NCI-H345 treated with DMSO at 0.1 percent for 48 hours (cell line): ENCODE measurements around the gene FYN.
"Not testable (repeated sequence)": the region's sequence is repeated elsewhere in the genome, so short reads cannot be mapped to it uniquely, and the experiment has no call there.

Source experiments
- DNase-seq: peaks from one replicate; lab custom pipeline; 2025; ENCODE audit not compliant: unreplicated experiment; lab: John Stamatoyannopoulos, UW

The FYN gene

DNA sequence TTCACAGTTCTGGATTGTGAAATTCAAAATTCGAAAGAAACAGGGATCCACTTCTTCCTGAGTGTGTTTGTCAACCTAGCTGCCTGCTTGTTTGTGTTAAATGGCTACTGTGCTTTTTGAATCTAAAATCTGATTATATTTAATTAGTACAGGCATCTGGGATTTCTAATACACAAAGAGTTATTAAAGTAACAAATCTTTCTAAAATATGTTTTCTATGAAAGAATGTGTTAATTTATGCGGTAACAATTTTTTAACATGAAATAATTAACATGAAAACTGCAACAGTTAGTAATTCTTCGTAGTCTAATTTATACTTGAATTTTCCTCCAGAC lies 186.4 kb downstream of the FYN start:
- no peak for DNase-seq

DNA sequence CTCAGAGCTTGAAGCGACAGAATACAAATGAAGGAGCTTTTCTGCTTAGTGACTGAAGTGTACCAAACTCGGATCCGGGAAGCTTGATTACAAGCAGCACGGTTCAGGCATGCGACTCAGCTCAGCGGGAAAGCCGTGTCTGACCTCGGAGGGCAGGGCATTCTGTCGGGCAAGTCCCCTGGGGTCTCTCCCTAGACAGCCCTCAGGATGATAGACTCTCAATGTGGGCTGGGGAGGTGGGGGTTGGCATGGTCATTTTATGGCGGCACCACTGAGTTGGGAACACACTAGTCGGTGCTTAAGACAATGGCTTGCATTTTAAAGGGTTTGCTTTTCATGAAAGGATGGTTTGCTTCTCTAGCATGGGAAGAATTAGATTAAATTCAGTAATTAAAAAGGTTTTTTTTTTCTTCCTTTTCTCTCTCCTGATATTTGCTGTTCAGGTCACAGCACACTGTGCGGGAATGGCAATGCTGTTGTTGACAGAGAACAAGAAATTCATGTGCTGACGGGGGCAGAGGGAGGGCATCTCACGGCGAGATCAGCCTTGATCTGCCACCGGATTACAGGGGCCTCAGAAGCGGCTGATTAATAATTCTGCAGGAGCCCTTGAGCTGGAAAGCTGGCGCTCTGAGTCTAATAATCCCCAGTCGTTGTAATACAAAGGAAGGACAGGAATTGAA lies 186.9 kb downstream of the FYN start:
- DNase-seq: no peak

DNA sequence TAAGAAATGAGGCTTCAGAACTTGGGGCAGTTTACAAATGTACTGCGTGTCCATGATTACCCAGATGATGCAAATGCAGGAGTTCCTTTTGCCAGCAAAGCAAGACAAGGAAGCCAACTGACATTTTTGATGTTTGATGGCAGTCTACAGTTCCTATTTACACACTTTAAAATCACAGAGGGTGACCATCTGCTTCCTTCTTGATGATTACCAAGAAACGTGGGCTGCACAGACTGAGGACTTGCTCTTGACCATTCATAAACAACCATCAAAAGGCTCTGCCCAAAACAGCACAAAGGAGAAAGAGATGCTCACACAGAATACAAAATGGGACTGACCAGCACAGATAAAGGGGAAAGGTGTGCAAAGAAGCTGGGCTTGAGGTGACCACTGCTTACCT lies 187.7 kb downstream of the FYN start:
- DNase-seq: no peak

DNA sequence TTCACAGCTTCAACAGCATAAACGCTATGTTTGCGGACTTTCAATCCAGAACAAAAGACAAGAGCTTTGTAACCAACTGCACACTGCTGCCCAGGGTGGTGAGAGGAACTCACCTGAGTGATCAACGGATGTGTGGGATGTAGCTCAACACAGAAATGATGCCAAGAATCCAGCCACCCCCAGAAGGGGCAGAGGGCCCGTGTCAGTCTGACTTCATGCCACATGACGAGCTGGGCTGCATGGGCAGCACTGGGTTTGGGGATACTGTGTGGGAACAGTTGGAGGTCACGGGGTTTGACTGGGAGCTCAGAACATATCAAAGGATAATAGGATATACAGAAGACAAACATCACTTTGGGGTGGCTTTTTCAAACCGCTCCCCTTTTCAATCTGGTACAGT lies 188.2 kb downstream of the FYN start:
- DNase-seq: no peak

DNA sequence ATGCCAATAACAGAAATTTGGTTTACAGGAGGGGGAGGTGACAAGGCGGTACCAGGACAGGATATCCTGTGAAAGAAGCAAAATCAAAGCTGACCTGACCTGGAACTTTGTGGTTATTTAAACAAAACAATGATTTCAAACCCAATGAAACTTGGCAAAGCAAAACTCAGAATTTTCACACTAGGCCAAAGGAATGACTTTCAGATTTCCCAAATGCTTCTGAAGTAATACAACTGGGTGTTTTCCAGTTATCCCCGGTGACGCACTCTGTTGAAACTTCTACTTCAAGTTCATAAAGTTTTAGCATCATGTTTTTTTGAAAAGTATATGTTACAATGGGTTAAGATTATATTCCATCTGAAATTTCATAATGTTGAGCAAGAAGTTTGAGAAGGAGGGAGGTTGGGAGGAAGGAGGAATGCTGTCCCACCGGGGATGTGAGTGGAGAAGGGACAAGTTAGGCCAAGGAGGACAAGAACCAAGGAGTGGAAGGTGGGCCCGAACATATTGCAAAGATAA lies 189.4 kb downstream of the FYN start:
- DNase-seq: no peak

DNA sequence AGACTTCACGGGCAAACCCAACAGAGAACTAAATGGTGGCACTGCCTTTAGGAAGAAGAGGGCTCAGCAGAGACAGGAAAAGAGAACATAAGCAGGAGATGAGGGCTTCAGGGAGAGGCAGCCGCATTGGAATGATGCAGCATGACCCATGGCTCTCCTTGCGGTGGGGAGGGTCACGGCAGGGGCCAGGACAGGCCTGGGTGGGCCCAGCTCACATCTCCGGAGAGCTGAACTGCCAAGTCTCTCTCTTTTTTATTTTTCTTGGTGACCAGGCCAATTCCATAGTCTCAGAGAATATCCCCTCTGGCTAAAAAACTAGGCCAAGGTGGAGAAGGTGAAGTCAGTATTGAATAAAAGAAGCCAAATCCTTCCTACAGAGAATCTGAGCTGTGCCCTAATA lies 190.1 kb downstream of the FYN start:
- no peak for DNase-seq

DNA sequence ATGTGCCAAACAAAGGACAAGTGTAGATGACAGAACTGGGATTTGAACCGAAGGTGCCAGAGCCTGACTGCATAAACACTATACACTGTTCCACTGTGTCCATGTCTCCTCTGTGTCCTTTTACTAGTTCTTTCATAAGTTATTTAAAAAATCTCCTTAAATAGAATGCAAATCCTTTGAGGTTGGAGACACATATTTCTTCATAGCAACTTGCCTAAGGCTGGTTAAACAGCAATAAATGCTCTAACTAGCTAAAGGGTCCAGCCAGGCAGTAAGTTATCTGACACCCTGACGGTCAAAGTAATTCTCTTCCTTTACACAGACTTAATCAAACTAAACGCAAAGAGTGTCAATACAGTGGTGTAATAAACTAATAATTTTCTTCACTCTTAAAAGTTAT lies 191.4 kb downstream of the FYN start:
- no peak for DNase-seq

DNA sequence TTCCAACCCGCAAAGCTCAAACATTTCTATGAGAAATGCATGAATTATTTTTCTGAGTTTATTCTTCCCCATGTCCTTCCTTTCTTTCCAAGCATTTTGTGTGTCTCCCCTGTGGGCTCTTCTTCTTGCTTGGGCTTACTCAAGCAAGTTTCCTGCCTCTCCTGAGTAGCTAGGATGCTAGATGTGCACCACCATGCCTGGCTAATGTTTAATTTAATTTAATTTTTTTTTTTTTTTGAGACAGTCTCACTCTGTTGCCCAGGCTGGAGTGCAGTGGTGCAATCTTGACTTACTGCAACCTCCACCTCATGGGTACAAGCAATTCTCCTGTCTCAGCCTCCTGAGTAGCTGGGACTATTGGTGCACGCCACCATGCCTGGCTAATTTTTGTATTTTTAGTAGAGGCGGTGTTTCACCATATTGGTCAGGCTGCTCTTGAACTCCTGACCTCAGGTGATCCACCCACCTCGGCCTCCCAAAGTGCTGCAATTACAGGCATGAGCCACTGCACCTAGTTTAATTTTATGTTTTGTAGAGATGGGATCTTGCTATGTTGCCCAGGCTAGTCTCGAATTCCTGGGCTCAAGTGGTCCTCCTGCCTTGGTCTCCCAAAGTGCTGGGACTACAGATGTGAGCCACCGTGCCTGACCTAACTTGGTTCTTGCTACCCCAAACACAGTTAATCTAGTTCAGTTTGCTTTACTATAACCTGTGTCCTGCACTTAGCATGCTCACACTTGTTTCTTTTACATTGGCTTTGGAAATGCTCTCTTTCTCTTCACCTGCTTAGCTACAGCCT lies 192.2 kb downstream of the FYN start:
- DNase-seq: not testable (repeated sequence)

DNA sequence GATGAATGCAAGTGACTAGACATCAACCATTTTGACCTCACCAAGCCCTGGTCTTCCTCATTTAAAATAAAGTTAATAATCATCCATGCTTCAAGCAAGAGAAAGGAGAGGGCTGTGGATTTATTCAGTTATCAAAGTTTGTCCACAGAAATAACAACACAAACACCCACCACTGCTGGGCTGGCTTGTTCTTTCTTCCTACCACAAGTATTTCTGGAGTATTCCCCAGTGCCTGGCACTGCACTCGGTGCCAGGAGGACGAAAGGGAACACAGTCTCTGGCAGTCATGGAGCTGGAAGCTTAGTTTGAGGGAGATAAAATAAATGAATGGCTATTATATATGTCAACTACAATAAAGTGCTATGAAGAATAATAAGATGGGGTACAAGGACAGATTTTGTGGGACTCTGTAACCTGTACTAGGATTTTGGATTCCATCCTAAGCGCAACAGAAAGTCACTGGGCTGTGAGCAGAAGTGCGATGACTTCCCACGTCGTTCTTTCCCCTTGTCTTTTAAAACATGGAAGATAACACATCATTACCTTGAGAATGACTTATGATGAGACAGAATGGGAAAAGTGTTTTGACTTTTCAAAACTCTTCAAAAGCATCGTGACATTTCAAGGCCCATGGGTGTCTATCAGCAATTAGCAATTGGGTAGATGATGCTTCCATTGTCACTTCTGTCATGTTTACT lies 193.1 kb downstream of the FYN start:
- no peak for DNase-seq

DNA sequence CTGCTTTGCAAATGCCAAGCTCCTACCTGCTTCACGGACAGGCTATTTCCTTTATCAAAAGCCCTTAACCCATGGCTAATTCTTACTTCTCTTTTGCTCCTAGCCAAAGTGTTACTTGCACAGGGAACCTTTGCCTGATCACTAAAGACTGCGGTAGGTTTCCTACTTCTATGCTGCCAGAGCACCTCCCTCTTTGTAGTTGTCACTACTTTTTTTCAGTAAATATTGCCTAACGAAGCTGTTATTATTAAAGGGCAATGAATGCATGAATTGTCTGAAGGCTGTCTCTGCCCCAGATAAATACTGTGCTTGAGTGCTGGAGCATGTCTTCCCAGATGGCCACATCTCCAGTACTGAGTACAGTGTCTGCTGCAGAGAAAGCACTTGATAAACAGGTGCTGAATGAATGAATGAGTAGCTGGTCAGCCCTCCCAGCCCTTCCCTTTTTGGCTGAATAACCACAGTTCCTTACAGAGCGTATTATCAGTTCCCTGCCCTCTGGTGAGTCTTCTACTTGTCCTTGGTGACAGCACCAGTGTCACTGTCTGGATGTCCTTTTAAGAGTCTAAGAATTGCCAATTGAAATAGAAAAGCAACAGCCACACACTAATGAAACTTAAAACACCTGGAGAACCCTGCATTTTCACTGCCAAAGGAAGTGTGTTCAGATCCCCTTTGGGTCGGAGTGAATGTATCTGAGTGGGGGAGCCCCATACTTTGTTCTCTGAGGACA lies 194.0 kb downstream of the FYN start:
- DNase-seq: no peak

DNA sequence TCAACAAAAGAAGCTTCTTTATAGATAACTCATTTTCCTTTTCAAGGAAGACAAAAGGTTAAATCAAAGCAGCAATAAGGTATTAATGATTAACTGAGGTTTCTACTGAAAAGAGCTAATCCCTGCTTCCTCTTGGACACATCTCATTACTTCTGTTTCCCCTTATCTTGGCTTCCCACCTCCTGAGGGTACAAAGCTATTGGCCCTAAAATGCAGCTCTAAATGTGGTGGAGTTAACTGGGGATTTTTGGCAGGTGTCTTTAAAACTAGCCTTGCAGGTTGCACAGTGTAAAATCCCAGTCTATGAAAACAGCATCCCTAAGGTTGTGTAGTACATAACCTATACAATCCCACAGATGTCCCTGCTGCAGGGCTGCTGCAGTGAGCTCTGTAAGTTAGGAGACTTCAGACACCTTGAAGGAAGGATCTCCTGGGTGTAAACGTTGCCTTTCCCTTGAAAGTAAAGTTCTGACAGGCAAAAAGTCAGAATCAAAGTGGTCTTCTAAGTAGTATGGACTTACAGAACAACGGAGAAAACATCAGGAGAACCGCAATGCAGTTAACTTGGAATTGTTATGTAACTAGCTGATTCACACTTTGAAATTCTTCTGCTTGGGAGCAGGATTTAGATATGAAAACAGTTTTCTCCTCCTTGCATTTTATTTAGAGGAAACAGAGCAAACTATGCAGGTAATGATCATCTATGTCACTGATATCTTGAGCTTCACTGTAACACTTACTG lies 195.8 kb downstream of the FYN start:
- DNase-seq: no peak

DNA sequence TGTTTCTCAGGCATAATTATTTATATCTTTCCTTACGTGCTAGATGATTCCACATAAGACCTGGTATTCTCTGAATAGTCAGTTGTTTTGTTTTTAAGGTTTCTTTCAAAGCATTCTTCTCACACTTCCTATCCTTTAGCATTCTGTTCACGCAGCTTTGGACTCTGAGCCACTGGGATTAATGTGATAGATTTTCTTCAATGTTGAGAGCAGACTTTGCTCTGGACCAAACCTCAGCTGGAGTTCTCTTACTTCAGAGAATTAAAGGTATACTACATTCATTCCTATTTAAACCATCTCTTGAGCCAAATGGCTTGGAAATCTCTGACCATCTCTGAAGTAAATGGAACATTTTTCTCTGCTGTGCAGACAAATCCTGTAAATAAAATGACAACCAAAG lies 196.9 kb downstream of the FYN start:
- DNase-seq: no peak

DNA sequence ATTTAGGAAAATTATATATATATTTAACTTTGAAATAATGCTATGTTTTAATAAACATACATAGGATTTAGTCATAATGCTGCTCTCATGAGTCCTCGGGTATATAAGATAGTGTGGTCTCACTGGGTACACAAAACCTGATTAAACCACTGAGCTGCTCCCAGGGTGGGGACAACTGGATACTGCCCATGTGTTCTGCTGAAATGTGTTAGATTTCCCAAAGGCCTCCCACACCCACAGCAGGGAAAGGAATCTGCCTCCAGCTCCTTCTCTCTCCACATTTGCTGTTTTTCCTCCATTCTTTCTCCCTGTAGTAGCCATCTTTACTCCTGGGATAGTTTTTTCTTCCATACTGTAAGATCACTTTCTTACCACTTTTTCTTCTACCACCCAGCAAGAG lies 198.4 kb downstream of the FYN start:
- DNase-seq: no peak

DNA sequence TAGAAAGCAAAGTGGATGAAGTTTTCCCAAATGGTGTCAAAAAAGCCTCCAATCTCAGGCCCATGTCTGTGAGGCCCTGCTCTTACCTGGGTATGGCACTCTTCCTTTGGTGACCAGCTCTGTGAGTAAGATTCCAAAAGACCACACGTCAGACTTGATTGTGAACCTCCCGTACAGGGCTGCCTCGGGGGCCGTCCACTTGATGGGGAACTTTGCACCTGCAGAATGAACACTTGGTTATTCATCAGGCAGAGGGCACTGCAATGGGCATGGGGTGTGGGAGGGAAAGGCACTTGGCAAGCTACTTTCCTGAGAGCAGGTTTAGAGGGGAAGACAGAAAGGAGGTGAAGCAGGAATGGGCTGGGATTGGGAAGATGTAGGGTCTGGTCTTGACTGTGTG lies 198.8 kb downstream of the FYN start:
- no peak for DNase-seq

DNA sequence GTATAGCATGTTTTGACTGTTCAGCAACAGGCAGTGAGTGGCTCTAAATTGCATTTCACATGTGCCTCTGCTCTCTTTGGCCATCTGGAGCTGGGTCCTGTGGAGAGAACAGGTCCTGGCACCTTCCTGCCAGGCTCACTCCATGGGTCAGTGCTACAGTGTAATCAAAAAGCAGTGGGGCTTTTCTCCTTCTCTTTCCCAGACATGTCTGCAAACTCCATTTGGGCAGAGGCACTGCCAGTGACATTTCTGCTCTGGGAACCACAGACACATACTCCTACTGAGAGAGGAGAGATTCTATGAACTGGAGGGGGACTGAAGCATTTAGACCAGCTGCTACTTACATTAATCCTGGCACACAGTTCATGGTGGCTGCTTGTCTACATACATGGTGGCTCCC lies 199.3 kb downstream of the FYN start:
- no peak for DNase-seq

DNA sequence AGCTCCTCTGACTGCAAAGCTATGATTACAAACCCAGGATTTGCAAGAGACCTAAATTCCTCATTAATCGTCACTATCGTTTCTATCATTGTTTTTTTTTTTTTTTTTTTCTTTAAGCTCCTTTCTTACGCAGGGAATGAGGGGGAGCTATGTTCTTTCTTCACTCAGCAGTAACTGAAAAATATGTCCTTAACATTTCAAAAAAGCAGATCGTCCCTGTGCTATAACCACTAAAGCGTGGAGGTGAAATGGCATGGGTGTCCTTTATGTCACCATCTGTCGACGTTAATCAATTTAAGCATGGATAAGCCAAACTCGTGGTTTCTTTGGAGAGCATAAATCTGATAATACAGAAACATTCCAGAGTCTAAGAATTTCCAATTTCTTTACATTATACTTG lies 199.7 kb downstream of the FYN start:
- no peak for DNase-seq

DNA sequence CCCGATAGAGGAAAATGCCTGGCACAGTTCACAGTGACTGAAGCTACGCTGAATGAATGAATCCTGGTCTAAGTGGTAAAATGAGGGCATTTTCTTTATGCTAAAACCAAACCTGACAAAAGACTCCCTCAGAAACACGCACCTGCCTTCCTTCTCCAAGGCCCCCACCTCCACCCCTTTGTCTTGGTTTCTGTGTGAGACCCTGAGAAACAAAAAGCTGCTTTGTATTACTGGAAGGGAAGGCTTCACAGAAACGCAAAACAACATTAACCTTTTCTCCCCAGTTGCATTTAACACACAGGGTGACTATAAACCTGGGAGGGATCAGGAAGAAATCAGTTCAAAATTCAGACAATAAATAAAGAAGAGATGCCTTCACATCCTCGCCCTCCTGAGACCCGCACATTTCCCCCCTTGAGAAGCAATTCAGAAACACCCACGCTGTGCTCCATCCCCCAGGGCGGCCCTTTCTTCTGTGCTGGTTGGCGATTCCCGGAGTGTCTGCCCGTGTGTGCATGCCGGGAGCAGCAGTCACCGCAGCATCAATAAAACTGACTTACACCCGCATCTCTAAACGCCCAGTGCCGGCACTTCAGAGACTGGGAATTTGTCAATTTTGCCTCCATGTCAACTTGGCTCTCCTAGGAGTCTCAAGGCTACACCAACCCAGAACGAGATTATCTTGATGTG lies 200.3 kb downstream of the FYN start:
- no peak for DNase-seq

DNA sequence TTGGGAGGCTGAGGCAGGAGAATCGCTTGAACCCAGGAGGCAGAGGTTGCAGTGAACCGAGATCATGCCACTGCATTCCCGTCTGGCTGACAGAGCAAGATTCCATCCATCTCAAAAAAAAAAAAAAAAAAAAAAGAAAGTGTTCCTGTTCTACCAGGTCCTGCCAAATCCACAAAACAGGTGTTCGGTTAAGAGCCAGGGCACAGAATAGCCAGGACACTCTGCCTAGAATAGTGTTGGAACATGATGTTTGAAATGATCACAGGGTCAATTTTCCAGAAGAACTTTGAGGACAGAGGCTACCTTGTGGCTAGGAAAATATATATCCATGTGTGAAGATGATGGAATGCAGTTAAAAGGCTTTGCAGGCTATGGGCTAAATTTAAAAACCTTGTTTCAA lies 203.9 kb downstream of the FYN start:
- no peak for DNase-seq

DNA sequence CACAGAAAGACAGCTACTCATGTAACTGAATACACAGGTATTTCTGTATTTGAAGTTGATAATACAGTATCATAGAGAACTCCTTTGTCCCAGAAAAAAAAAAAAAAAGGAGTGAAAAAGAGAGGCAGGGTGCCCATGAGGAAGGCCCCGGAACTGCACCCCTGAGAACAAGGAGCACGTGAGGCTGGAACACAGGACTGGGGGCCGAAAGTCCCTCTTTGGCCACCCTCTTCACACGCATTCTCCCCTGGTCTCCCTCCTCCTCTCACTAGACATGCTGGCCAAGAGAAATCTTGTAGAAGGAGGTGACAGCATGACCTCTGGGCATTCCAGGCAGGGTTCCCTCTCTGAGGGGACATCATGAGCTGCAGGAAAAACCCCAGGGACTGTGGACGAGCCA lies 204.8 kb downstream of the FYN start:
- no peak for DNase-seq

DNA sequence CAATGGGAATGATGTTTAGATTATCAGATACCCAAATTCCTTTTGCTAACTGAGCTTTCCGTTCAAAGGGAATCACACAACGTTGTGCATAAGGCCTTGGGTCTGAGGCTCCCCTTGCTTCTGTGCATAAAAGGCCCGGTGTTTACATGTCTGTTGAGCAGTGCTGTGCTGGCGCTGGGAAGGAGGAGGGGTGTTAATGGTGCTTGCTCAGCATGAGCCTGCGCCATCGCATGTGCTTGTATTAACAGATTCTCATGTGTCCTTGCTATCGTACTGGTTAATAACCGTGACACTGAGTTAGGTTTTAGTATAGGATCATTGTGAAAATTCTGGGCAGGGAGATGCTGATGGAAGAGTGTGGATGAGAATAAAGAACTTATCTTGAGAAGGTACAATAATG lies 205.3 kb downstream of the FYN start:
- no peak for DNase-seq
